Gastrocnemius medialis (tissue), 4 donors: ENCODE data around the gene LAMA4. TPM values are rescaled to one million over a fixed set of nuclear protein-coding genes. Genes with fewer than 3 reads are reported as not detected.

Source experiments
- ATAC-seq, 2 donors: fragments of 150-250 bp; one replicate each; pipeline ENCODE4 v1.9.1; 2016
- DNase-seq, 2 donors: peaks; one replicate each; pipeline ENCODE4 v3.0.0-alpha.2; 2019
- H3K27ac ChIP-seq, 4 donors: fragments of 200-600 bp; sonication (generic); 1 replicate in 1 of 4; 2 replicates in 3 of 4; pipeline ENCODE4 v1.5.1; 2016 to 2018; ENCODE audit warnings: mild to moderate bottlenecking in 2 of 4, moderate library complexity in 1 of 4
- H3K27me3 ChIP-seq, 3 donors: fragments of 200-600 bp; sonication (generic) in 2 of 3; 1 replicate in 1 of 3; 2 replicates in 2 of 3; pipeline versions ENCODE4 v1.5.1 to v1.6.0; 2016 to 2019; ENCODE audit warnings: mild to moderate bottlenecking in 1 of 3, moderate library complexity in 1 of 3
- H3K36me3 ChIP-seq, 2 donors: fragments of 200-600 bp; sonication (generic) in 1 of 2; one replicate each; pipeline ENCODE4 v1.5.1; 2017 to 2018
- H3K4me1 ChIP-seq, 2 donors: fragments of 200-600 bp; sonication (generic) in 1 of 2; one replicate each; pipeline ENCODE4 v1.5.1; 2016 to 2017; ENCODE audit warnings: mild to moderate bottlenecking in 2 of 2
- H3K4me3 ChIP-seq, 4 donors: fragments of 200-600 bp; sonication (generic) in 3 of 4; 1 replicate in 1 of 4; 2 replicates in 3 of 4; pipeline ENCODE4 v1.5.1; 2016 to 2019; ENCODE audit warnings: mild to moderate bottlenecking in 2 of 4
- H3K9me3 ChIP-seq, 3 donors: fragments of 200-600 bp; sonication (generic) in 2 of 3; 1 replicate in 1 of 3; 2 replicates in 2 of 3; pipeline ENCODE4 v1.5.1; 2016 to 2019
- CTCF ChIP-seq, 5 experiments: fragments of 450-650 bp in 3 of 5; fragments of 200-600 bp in 2 of 5; sonication (generic) in 2 of 5; IDR thresholded peaks in 4 of 5; conservative IDR thresholded peaks in 1 of 5; 1 replicate in 4 of 5; 2 replicates in 1 of 5; pipeline ENCODE4 v1.5.1; 2016 to 2019; ENCODE audit warnings: antibody characterized with exemption in 5 of 5, mild to moderate bottlenecking in 3 of 5, moderate library complexity in 3 of 5
- POLR2A ChIP-seq, 2 donors: fragments of 450-650 bp; IDR thresholded peaks; one replicate each; pipeline ENCODE4 v1.6.1; 2017; ENCODE audit warnings: antibody characterized with exemption in 2 of 2, mild to moderate bottlenecking in 2 of 2, moderate library complexity in 2 of 2
- in situ Hi-C, 4 donors: fragments of 200-750 bp; cut with MboI; loops; one replicate each; pipeline versions ENCODE4 v1.15.0 to v1.8.0; 2017; ENCODE audit warnings: low sequenced_read_pairs in 4 of 4
- intact Hi-C: fragments of 100-400 bp; cut with DNase I; formaldehyde crosslinking; loops from one replicate; pipeline ENCODE4 v1.15.1; 2023; ENCODE audit warnings: low total_unique reads
- total RNA-seq, 4 donors: library from RNA; depleted of rRNA; stranded (reverse); fragments of >200 nt; gene quantifications; one replicate each; pipeline versions ENCODE4 v1.1.0 to v1.2.3, GENCODE V29; 2016

Gene LAMA4
- total RNA-seq, 4 donors from 2014 or later = 4.4 to 19.1 (median 7.4) TPM

- no peaks in the 10 kb centered on the region for H3K36me3 ChIP-seq
- no peak overlapping the region for H3K27ac ChIP-seq
- no peaks in the 10 kb centered on the region for H3K4me1 ChIP-seq
- ATAC-seq = no peak
- TF ChIP-seq POLR2A (IDR thresholded peaks at IDR 0.05) = no peak
- no peak for TF ChIP-seq CTCF (IDR thresholded peaks at IDR 0.05 in 4 of 5, conservative IDR thresholded peaks at IDR 0.05 in 1 of 5)
- no peak for DNase-seq
- in situ Hi-C loops (no loop called here), intact Hi-C loops (no loop called here)
- H3K9me3 ChIP-seq = no peaks in the 10 kb centered on the region
- H3K27me3 ChIP-seq = no peaks in the 10 kb centered on the region
- H3K4me3 ChIP-seq = no peak overlapping the region
Measured at GRCh38 chr6:112141707-112142106, 112.7 kb downstream of the LAMA4 start.

GRCh38 chr6:112139052-112139451 lies 115.3 kb downstream of the LAMA4 start:
- intact Hi-C loops = no loop called here
- no peaks in the 10 kb centered on the region for H3K27me3 ChIP-seq
- no peaks in the 10 kb centered on the region for H3K36me3 ChIP-seq
- DNase-seq = no peak
- ATAC-seq = no peak
- H3K27ac ChIP-seq = no peak overlapping the region
- H3K9me3 ChIP-seq = no peaks in the 10 kb centered on the region
- TF ChIP-seq CTCF (IDR thresholded peaks at IDR 0.05 in 4 of 5, conservative IDR thresholded peaks at IDR 0.05 in 1 of 5) (no peak), POLR2A (IDR thresholded peaks at IDR 0.05) (no peak)
- no peaks in the 10 kb centered on the region for H3K4me1 ChIP-seq
- no peak overlapping the region for H3K4me3 ChIP-seq
- in situ Hi-C loops = no loop called here

- intact Hi-C loops = no loop called here
- H3K9me3 ChIP-seq = no peaks in the 10 kb centered on the region
- TF ChIP-seq POLR2A (IDR thresholded peaks at IDR 0.05) = no peak
- TF ChIP-seq CTCF (IDR thresholded peaks at IDR 0.05 in 4 of 5, conservative IDR thresholded peaks at IDR 0.05 in 1 of 5) = no peak
- no peaks in the 10 kb centered on the region for H3K4me1 ChIP-seq
- DNase-seq = no peak
- H3K36me3 ChIP-seq = no peaks in the 10 kb centered on the region
- H3K4me3 ChIP-seq = no peak overlapping the region
- in situ Hi-C loops = no loop called here
- ATAC-seq = no peak
- H3K27ac ChIP-seq = no peak overlapping the region
- no peaks in the 10 kb centered on the region for H3K27me3 ChIP-seq
Measured at GRCh38 chr6:112130878-112131277, 123.5 kb downstream of the LAMA4 start.

GRCh38 chr6:112128208-112128607 lies 126.2 kb downstream of the LAMA4 start:
- Histone ChIP-seq H3K27ac (no peak overlapping the region), H3K4me1 (no peaks in the 10 kb centered on the region), H3K36me3 (no peaks in the 10 kb centered on the region), H3K27me3 (no peaks in the 10 kb centered on the region), H3K9me3 (no peaks in the 10 kb centered on the region), H3K4me3 (no peak overlapping the region)
- ATAC-seq (no peak), DNase-seq (no peak)
- no peak for TF ChIP-seq POLR2A (IDR thresholded peaks at IDR 0.05)
- TF ChIP-seq CTCF (IDR thresholded peaks at IDR 0.05 in 4 of 5, conservative IDR thresholded peaks at IDR 0.05 in 1 of 5) = no peak
- intact Hi-C loops = no loop called here
- in situ Hi-C loops = no loop called here

- DNase-seq = no peak
- TF ChIP-seq POLR2A (IDR thresholded peaks at IDR 0.05) (no peak), CTCF (IDR thresholded peaks at IDR 0.05 in 4 of 5, conservative IDR thresholded peaks at IDR 0.05 in 1 of 5) (no peak)
- no peaks in the 10 kb centered on the region for H3K4me1 ChIP-seq
- no peak for ATAC-seq
- H3K36me3 ChIP-seq = peaks cover 0 to 5% of the 10 kb centered on the region in 2 donors
- intact Hi-C loops (no loop called here), in situ Hi-C loops (no loop called here)
- no peak overlapping the region for H3K27ac ChIP-seq
- no peak overlapping the region for H3K4me3 ChIP-seq
- H3K27me3 ChIP-seq = no peaks in the 10 kb centered on the region
- no peaks in the 10 kb centered on the region for H3K9me3 ChIP-seq
Measured at GRCh38 chr6:112123982-112124381, 130.4 kb downstream of the LAMA4 start.
